Panc1 (cell line): ENCODE measurements around the gene KIRREL3.

Source experiments
- POLR2AphosphoS5 ChIP-seq: IDR thresholded peaks from 2 replicates; pipeline ENCODE4 v1.6.1; 2012; ENCODE audit warnings: mild to moderate bottlenecking, low read depth, low read length, moderate library complexity
- TCF7L2 ChIP-seq: IDR thresholded peaks from 2 replicates; pipeline ENCODE4 v1.6.1; 2011; ENCODE audit warnings: mild to moderate bottlenecking, low read depth, low read length, inconsistent platforms
- TF ChIP-seq, protein P1 (sequence below): fragments of 450-650 bp; IDR thresholded peaks from 2 replicates; pipeline ENCODE4 v1.5.1; 2017; ENCODE audit warnings: mild to moderate bottlenecking
- TF ChIP-seq, protein P2 (sequence below), 2 experiments: IDR thresholded peaks; 2 replicates each; pipeline ENCODE4 v1.6.1; 2011 to 2012; ENCODE audit warnings: low read depth in 2 of 2, control low read depth in 1 of 2, low read length in 1 of 2, mild to moderate bottlenecking in 1 of 2, moderate library complexity in 1 of 2; ENCODE audit not compliant: insufficient read depth in 1 of 2

DNA sequence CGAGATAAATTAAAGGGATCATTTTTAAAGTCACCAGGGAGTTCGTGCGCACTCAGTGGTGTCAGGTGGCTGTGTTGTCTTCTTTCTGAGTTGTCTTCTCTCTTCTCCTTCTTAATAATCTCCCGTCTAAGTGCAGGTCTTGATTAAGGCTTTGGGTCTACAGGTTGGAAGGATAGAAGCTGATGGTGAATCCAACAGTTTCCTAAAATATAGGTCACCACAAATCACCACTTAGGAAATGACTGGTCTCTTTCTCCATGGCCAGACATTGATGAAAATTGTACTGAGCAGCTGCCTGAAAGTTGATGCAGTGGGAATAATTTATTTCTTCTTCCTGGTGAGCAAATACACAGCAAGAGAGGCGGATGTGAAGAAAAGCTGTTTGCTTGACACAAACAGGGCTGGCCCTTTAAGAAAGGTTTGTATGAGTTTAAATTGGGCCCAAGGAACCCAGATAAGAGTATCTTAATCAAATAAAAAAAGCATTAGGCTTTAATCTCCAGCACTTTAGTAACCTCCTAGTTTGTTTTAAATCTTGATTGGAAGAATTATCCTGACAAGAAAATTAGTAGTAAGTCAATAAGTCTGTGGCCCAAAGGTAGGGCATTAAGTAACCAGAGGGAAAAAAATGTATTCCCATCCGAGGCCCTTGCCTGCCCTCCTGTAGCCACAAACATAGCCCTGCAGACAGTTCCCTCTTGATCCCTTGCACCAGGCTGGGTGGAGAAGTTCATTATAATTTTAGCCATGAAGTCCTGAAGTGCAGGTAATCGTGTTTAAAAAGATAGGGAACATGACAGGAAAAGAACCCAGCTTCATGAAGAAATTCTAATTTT, 245.8 kb downstream of the KIRREL3 start:
- no peak for TF ChIP-seq TCF7L2
- TF ChIP-seq, protein P1, sequence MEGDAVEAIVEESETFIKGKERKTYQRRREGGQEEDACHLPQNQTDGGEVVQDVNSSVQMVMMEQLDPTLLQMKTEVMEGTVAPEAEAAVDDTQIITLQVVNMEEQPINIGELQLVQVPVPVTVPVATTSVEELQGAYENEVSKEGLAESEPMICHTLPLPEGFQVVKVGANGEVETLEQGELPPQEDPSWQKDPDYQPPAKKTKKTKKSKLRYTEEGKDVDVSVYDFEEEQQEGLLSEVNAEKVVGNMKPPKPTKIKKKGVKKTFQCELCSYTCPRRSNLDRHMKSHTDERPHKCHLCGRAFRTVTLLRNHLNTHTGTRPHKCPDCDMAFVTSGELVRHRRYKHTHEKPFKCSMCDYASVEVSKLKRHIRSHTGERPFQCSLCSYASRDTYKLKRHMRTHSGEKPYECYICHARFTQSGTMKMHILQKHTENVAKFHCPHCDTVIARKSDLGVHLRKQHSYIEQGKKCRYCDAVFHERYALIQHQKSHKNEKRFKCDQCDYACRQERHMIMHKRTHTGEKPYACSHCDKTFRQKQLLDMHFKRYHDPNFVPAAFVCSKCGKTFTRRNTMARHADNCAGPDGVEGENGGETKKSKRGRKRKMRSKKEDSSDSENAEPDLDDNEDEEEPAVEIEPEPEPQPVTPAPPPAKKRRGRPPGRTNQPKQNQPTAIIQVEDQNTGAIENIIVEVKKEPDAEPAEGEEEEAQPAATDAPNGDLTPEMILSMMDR: no peak
- TF ChIP-seq, protein P2, sequence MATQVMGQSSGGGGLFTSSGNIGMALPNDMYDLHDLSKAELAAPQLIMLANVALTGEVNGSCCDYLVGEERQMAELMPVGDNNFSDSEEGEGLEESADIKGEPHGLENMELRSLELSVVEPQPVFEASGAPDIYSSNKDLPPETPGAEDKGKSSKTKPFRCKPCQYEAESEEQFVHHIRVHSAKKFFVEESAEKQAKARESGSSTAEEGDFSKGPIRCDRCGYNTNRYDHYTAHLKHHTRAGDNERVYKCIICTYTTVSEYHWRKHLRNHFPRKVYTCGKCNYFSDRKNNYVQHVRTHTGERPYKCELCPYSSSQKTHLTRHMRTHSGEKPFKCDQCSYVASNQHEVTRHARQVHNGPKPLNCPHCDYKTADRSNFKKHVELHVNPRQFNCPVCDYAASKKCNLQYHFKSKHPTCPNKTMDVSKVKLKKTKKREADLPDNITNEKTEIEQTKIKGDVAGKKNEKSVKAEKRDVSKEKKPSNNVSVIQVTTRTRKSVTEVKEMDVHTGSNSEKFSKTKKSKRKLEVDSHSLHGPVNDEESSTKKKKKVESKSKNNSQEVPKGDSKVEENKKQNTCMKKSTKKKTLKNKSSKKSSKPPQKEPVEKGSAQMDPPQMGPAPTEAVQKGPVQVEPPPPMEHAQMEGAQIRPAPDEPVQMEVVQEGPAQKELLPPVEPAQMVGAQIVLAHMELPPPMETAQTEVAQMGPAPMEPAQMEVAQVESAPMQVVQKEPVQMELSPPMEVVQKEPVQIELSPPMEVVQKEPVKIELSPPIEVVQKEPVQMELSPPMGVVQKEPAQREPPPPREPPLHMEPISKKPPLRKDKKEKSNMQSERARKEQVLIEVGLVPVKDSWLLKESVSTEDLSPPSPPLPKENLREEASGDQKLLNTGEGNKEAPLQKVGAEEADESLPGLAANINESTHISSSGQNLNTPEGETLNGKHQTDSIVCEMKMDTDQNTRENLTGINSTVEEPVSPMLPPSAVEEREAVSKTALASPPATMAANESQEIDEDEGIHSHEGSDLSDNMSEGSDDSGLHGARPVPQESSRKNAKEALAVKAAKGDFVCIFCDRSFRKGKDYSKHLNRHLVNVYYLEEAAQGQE (IDR thresholded peaks at IDR 0.05; ENCODE audit: insufficient read depth in 1 of 2, low read depth in 2 of 2, low read length in 1 of 2): no peak
- no peak for TF ChIP-seq POLR2AphosphoS5
